ENCODE measurements around the gene CYP39A1. TPM values are rescaled to one million over a fixed set of nuclear protein-coding genes. Genes with fewer than 3 reads are reported as not detected.

Gene CYP39A1
- total and polyA plus RNA-seq, 9 of the 15 experiments (the other 6 are each of a cell fraction or from before 2014, with no cell fraction given): not detected

DNA sequence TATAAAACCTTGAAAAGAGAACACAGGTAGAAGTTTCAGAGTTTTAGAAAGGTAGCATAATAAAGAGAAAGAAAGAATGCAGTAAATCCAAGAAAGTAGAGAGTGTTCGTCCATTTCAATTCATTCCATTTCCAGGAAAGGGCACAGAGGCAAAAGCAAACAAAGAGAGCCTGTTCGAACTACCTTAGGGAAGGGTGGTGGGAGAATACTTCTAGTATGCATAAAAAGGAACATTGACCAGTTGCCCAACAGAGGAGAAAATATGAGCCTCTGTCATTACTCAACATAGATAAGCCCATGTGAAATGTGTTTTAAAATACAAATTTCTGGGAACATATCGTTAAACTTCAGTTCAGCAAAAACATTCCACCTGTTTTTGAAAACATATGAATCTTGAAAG, 60.6 kb downstream of the CYP39A1 start:
- CTCF ChIA-PET (ENCODE audit: low intra/inter-chr PET ratio): no interaction called here
- no peaks in the 10 kb centered on the region for H3K9me1 ChIP-seq (ENCODE audit: control insufficient read depth, insufficient read depth, low read length)
- no peak overlapping the region for H2AFZ ChIP-seq (ENCODE audit: low read depth, low read length)
- H3K4me3 ChIP-seq: no peak overlapping the region
- no peaks in the 10 kb centered on the region for H3K36me3 ChIP-seq (ENCODE audit: control insufficient read depth, insufficient read depth, low read length)
- TF ChIP-seq, protein P1, sequence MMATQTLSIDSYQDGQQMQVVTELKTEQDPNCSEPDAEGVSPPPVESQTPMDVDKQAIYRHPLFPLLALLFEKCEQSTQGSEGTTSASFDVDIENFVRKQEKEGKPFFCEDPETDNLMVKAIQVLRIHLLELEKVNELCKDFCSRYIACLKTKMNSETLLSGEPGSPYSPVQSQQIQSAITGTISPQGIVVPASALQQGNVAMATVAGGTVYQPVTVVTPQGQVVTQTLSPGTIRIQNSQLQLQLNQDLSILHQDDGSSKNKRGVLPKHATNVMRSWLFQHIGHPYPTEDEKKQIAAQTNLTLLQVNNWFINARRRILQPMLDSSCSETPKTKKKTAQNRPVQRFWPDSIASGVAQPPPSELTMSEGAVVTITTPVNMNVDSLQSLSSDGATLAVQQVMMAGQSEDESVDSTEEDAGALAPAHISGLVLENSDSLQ (IDR thresholded peaks at IDR 0.05): no peak
- TF ChIP-seq SNRNP70 (optimal IDR thresholded peaks at IDR 0.05; ENCODE audit: low read depth, low read length) (no peak), BRD4 (IDR thresholded peaks at IDR 0.05) (no peak), CTBP1 (IDR thresholded peaks at IDR 0.05; ENCODE audit: borderline replicate concordance) (no peak), RNF2 (IDR thresholded peaks at IDR 0.05) (no peak), BHLHE40 (IDR thresholded peaks at IDR 0.05; ENCODE audit: low read length) (no peak), HOXB6 (CRISPR knock-in tag; IDR thresholded peaks at IDR 0.05; ENCODE audit: borderline replicate concordance) (no peak), FOS (IDR thresholded peaks at IDR 0.05; ENCODE audit: extremely low read depth, insufficient read length) (no peak), KLF1 (tag; IDR thresholded peaks at IDR 0.05) (no peak), GATAD2A (IDR thresholded peaks at IDR 0.05) (no peak), NCOA1 (IDR thresholded peaks at IDR 0.05; ENCODE audit: low read depth) (no peak), ZC3H4 (CRISPR knock-in tag; IDR thresholded peaks at IDR 0.05; ENCODE audit: borderline replicate concordance) (no peak), SOX6 (IDR thresholded peaks at IDR 0.05) (no peak), KLF13 (tag; IDR thresholded peaks at IDR 0.05; ENCODE audit: borderline replicate concordance, low read depth) (no peak)
- TF ChIP-seq, protein P2, sequence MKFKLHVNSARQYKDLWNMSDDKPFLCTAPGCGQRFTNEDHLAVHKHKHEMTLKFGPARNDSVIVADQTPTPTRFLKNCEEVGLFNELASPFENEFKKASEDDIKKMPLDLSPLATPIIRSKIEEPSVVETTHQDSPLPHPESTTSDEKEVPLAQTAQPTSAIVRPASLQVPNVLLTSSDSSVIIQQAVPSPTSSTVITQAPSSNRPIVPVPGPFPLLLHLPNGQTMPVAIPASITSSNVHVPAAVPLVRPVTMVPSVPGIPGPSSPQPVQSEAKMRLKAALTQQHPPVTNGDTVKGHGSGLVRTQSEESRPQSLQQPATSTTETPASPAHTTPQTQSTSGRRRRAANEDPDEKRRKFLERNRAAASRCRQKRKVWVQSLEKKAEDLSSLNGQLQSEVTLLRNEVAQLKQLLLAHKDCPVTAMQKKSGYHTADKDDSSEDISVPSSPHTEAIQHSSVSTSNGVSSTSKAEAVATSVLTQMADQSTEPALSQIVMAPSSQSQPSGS (CRISPR knock-in tag; IDR thresholded peaks at IDR 0.05): no peak
- no peak for ATAC-seq
- in situ Hi-C loops (cut with MboI) (no loop called here), intact Hi-C loops (cut with micrococcal nuclease) (no loop called here)
- H3K4me1 ChIP-seq (replicated peaks in 1 of 2; ENCODE audit: control insufficient read depth in 2 of 2, insufficient read depth in 2 of 2, low read length in 2 of 2): no peaks in the 10 kb centered on the region
- DNase-seq (ENCODE audit: extremely low read depth in 1 of 4, low spot score in 3 of 4): no peak
- H3K79me2 ChIP-seq (ENCODE audit: control insufficient read depth, insufficient read depth, low read length): no peaks in the 10 kb centered on the region
- H3K9ac ChIP-seq (ENCODE audit: insufficient read depth in 1 of 2, low read depth in 2 of 2, low read length in 2 of 2): no peak overlapping the region
- BruUV-seq (replicated peaks): no TSS peak
- WGBS (ENCODE audit: insufficient coverage, low coverage, missing lambda C conversion rate): 4% methylated on average over 3 of the region's 3 CpGs
- POLR2A ChIA-PET: no interaction called here
- FAIRE-seq: no peak
- H3K27me3 ChIP-seq (ENCODE audit: control insufficient read depth in 2 of 2, insufficient read depth in 2 of 2, low read length in 2 of 2): no peaks in the 10 kb centered on the region
- H4K20me1 ChIP-seq (replicated peaks; ENCODE audit: control insufficient read depth, insufficient read depth, low read length): no peaks in the 10 kb centered on the region
- no peak overlapping the region for H3K27ac ChIP-seq (ENCODE audit: extremely low read depth, low read depth, low read length)
- no peak overlapping the region for H3K4me2 ChIP-seq (ENCODE audit: insufficient read depth, low read length)
- no peaks in the 10 kb centered on the region for H3K9me3 ChIP-seq (replicated peaks; ENCODE audit: control insufficient read depth, insufficient read depth, low read depth, low read length)

All from K562 (cell line).